Panc1 (cell line): ENCODE measurements around the gene LRRIQ1.

Experiments
- CTCF ChIP-seq: fragments of 450-650 bp; IDR thresholded peaks from 2 replicates; pipeline ENCODE4 v1.5.1; 2017; ENCODE audit warnings: mild to moderate bottlenecking
- POLR2AphosphoS5 ChIP-seq: IDR thresholded peaks from 2 replicates; pipeline ENCODE4 v1.6.1; 2012; ENCODE audit warnings: mild to moderate bottlenecking, low read depth, low read length, moderate library complexity
- SIN3A ChIP-seq: IDR thresholded peaks from 2 replicates; pipeline ENCODE4 v1.6.1; 2012; ENCODE audit warnings: low read depth, mild to moderate bottlenecking, low read length, moderate library complexity, borderline replicate concordance; ENCODE audit not compliant: insufficient read depth

- TF ChIP-seq CTCF (no peak), POLR2AphosphoS5 (no peak), SIN3A (no peak)
Observed at GRCh38 chr12:85206543-85206942, 170.4 kb downstream of the LRRIQ1 start.
